ENCODE results near the gene STXBP3. TPM values are rescaled to one million over a fixed set of nuclear protein-coding genes. Genes with fewer than 3 reads are reported as not detected.
A peak's percentile ranks its signal among the peaks of the same experiment; 100 is the strongest.

STXBP3 gene
- polyA plus RNA-seq, 1 experiment: 44.0 TPM

DNA sequence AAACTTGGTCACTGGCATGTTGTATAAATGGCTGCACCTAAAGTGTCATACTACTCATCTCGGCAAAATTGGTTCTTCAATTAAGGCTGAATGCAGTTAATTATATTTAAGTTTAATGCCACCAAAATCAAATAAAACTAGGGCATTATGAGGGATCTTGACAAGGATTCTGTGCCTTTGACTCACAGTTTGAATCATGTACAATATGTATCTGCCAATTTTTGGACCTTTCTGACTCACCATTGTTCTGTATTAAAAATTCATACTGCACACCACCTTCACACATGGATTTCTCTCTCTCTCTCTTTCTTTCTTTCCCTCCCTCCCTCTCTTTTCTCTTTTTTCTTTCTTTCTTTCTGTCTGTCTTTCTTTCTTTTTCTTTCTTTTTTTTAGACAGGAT lies 14.1 kb upstream of the STXBP3 start:
- TF ChIP-seq CTCF (IDR thresholded peaks at IDR 0.05; ENCODE audit: low read depth, low read length): no peak
- no peak for DNase-seq (ENCODE audit: low read depth, low spot score)
- H3K9me3 ChIP-seq (ENCODE audit: control insufficient read depth, insufficient read depth, low read length): no peaks in the 10 kb centered on the region
- no peak overlapping the region for H3K4me3 ChIP-seq (ENCODE audit: low read depth, low read length)
- ChIA-PET CTCF (no interaction called here), POLR2A (interaction anchor here (1.2 kb wide), 1 partner anchor 9 kb away, joined by 3 read pairs; no protein-coding TSS in a partner anchor)
- no peak overlapping the region for H3K27ac ChIP-seq (ENCODE audit: low read depth, low read length)
- H3K27me3 ChIP-seq (ENCODE audit: control insufficient read depth, insufficient read depth, low read length): no peaks in the 10 kb centered on the region

DNA sequence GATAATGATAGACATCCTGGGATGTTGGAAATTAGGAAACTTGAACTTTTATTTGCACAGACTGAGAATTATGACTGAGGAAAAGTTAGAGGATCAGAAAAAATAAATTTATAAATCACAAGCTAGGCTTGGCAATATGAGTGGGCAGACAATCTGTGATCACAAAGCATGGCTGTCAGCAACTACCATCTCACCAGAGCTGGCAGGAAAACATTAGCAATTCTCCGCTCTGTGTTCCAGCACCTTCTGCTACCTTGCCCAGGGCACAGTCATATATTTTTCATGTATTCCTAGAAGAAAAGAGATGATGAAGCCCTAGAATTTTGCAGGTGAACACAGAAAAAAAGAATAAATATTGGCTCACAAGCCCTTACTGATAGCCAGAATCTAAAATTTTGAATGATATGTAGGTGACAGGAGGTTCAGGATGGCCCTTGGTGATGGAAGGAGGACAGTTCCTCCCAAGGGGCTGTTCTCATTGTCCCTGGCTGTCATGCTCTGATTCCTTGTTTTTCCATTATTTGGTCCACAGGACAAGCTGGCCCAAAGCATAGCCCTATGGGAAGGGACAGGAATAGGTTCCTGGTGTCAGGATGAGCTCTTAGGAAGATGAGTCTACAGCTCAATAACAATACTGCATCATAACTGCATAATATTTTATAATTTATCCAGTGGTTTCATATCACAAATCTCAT lies 12.2 kb upstream of the STXBP3 start:
- TF ChIP-seq CTCF (IDR thresholded peaks at IDR 0.05; ENCODE audit: low read depth, low read length): no peak
- ChIA-PET POLR2A (interaction anchor here (0.6 kb wide), 1 partner anchor 187 kb away, joined by 4 read pairs; no protein-coding TSS in a partner anchor), CTCF (no interaction called here)
- Histone ChIP-seq H3K27me3 (ENCODE audit: control insufficient read depth, insufficient read depth, low read length) (peaks cover 2% of the 10 kb centered on the region), H3K9me3 (ENCODE audit: control insufficient read depth, insufficient read depth, low read length) (no peaks in the 10 kb centered on the region), H3K4me3 (ENCODE audit: low read depth, low read length) (no peak overlapping the region), H3K27ac (ENCODE audit: low read depth, low read length) (no peak overlapping the region)
- no peak for DNase-seq (ENCODE audit: low read depth, low spot score)

DNA sequence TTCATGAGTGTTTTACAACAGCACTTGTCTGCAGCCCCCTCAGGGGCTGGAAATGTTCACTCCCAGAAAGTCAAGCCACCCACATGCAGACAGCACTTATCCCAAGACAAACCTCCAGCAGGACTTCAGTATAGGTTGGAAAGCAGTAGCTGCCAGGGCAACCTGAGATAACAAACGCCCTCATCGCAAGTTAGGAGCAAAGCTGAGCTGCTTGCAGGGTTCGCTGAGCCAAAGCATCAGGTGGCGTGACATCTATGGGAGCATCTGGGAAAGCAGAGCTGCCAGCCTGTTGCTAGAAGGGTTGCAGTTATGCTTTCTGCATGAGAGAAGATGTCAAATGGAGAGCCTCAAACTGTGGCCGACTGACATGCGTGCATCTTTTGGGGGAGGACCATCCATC lies 4.2 kb upstream of the STXBP3 start:
- Histone ChIP-seq H3K27ac (ENCODE audit: low read depth, low read length) (no peak overlapping the region), H3K4me3 (ENCODE audit: low read depth, low read length) (no peak overlapping the region), H3K9me3 (ENCODE audit: control insufficient read depth, insufficient read depth, low read length) (no peaks in the 10 kb centered on the region; the same call in 1 of the 2 replicates), H3K27me3 (ENCODE audit: control insufficient read depth, insufficient read depth, low read length) (peaks cover 2% of the 10 kb centered on the region)
- TF ChIP-seq CTCF (IDR thresholded peaks at IDR 0.05; ENCODE audit: low read depth, low read length): no peak
- CTCF ChIA-PET: no interaction called here
- POLR2A ChIA-PET: no interaction called here
- DNase-seq (ENCODE audit: low read depth, low spot score): no peak

- no peak for TF ChIP-seq CTCF (IDR thresholded peaks at IDR 0.05; ENCODE audit: low read depth, low read length)
- Histone ChIP-seq H3K27ac (ENCODE audit: low read depth, low read length) (peak overlapping the region; percentile 97), H3K9me3 (ENCODE audit: control insufficient read depth, insufficient read depth, low read length) (no peaks in the 10 kb centered on the region; the same call in 1 of the 2 replicates), H3K4me3 (ENCODE audit: low read depth, low read length) (no peak overlapping the region; the same call in 1 of the 2 replicates), H3K27me3 (ENCODE audit: control insufficient read depth, insufficient read depth, low read length) (no peaks in the 10 kb centered on the region)
- no peak for DNase-seq (ENCODE audit: low read depth, low spot score)
- POLR2A ChIA-PET: interaction anchor here (1.3 kb wide), 1 partner anchor 54 kb away, joined by 13 read pairs; the partner anchor contains the start of gene PRPF38B
- CTCF ChIA-PET: interaction anchor here (0.8 to 1.3 kb wide), 4 partner anchors 9 to 151 kb away, joined by 3 to 5 read pairs (median 4); no protein-coding TSS in a partner anchor
Measured at GRCh38 chr1:108745980-108746381, 493 bp upstream of the STXBP3 start.

DNA sequence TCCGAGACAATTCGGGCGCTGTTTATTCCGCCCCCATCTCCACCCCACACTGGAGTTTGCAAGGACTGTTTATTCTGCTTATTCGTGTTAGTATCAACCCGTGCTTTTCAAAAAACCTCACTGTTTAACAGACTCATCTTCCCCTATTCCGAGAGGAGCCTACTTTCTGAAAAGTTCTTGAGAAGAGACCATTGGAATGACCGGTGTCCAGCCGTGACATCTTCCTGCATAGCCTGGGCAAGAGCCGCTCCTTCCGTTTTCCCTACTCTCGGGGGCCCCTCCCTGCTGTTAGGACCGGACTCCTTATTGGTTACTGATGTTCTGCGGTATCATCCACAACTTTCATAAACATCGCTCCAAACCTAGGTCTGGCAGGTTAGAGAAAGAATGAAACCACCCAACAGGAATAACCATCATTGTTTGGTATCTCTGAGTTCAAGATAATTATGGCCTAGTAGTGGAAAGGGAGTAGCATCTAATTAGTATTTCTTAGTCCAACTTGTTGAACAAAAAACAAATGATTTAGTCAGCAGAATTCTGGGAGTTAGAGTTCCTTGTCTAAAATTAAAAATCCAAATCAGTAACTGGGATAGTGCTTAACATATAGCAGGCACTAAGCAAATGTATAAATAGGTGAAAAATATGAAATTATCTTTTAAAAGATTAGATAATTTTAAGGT lies 837 bp downstream of the STXBP3 start:
- no peaks in the 10 kb centered on the region; the same call in 1 of the 2 replicates for H3K9me3 ChIP-seq (ENCODE audit: control insufficient read depth, insufficient read depth, low read length)
- DNase-seq (ENCODE audit: low read depth, low spot score): peak; percentile 54
- peak overlapping the region; percentile 98 for H3K4me3 ChIP-seq (ENCODE audit: low read depth, low read length)
- H3K27me3 ChIP-seq (ENCODE audit: control insufficient read depth, insufficient read depth, low read length): no peaks in the 10 kb centered on the region
- ChIA-PET POLR2A (interaction anchor here (0.8 to 1.3 kb wide), 3 partner anchors 53 to 69 kb away, joined by 3 to 13 read pairs (median 4); partner anchors contain the start of gene PRPF38B), CTCF (interaction anchor here (0.6 to 1.5 kb wide), 3 partner anchors 9 to 159 kb away, joined by 3 to 4 read pairs (median 3); no protein-coding TSS in a partner anchor)
- peak overlapping the region; percentile 97 for H3K27ac ChIP-seq (ENCODE audit: low read depth, low read length)
- no peak for TF ChIP-seq CTCF (IDR thresholded peaks at IDR 0.05; ENCODE audit: low read depth, low read length)
